ENCODE data around the gene HS3ST5.
A peak's percentile ranks its signal among the peaks of the same experiment; 100 is the strongest.

Gene HS3ST5

GRCh38 chr6:114342086-114342825 is 567 bp downstream of the HS3ST5 start:
- no peak for TF ChIP-seq CTCF (IDR thresholded peaks at IDR 0.05; ENCODE audit: control insufficient read depth, extremely low read depth, insufficient read depth)
- DNase-seq (ENCODE audit: low read depth), result no peak
- peak overlapping the region; percentile 30; the same call in 1 of the 2 replicates for H3K4me3 ChIP-seq (ENCODE audit: low read depth, low read length)

- no peak for TF ChIP-seq CTCF (IDR thresholded peaks at IDR 0.05; ENCODE audit: control insufficient read depth, extremely low read depth, insufficient read depth)
- H3K4me3 ChIP-seq (ENCODE audit: low read depth, low read length), result no peak overlapping the region
- DNase-seq (ENCODE audit: low read depth), result no peak
Observed at GRCh38 chr6:114339706-114340105, 3.1 kb downstream of the HS3ST5 start.

- no peak for DNase-seq (ENCODE audit: low read depth)
- no peak overlapping the region for H3K4me3 ChIP-seq (ENCODE audit: low read depth, low read length)
Observed at GRCh38 chr6:114334237-114334636, 8.6 kb downstream of the HS3ST5 start.

GRCh38 chr6:114327074-114327473 is 15.7 kb downstream of the HS3ST5 start:
- TF ChIP-seq CTCF (IDR thresholded peaks at IDR 0.05; ENCODE audit: control insufficient read depth, extremely low read depth, insufficient read depth), result no peak
- no peak for DNase-seq (ENCODE audit: low read depth)
- H3K4me3 ChIP-seq (ENCODE audit: low read depth, low read length), result no peak overlapping the region

More at GRCh38 chr6:114334237-114334636, 8.6 kb downstream of the HS3ST5 start:
- TF ChIP-seq CTCF (IDR thresholded peaks at IDR 0.05; ENCODE audit: control insufficient read depth, extremely low read depth, insufficient read depth), result no peak

GRCh38 chr6:114323784-114324183 is 19.0 kb downstream of the HS3ST5 start:
- H3K4me3 ChIP-seq (ENCODE audit: low read depth, low read length), result no peak overlapping the region
- no peak for TF ChIP-seq CTCF (IDR thresholded peaks at IDR 0.05; ENCODE audit: control insufficient read depth, extremely low read depth, insufficient read depth)
- DNase-seq (ENCODE audit: low read depth), result no peak

GRCh38 chr6:114319749-114320148 is 23.1 kb downstream of the HS3ST5 start:
- no peak overlapping the region for H3K4me3 ChIP-seq (ENCODE audit: low read depth, low read length)
- no peak for TF ChIP-seq CTCF (IDR thresholded peaks at IDR 0.05; ENCODE audit: control insufficient read depth, extremely low read depth, insufficient read depth)
- DNase-seq (ENCODE audit: low read depth), result no peak

All from LNCaP clone FGC (cell line).